Daoy (cell line): Measurements from ENCODE around the gene TJP1. TPM values are rescaled to one million over a fixed set of nuclear protein-coding genes. Genes with fewer than 3 reads are reported as not detected.
A peak's percentile ranks its signal among the peaks of the same experiment; 100 is the strongest.
"Not testable (repeated sequence)": the region's sequence is repeated elsewhere in the genome, so short reads cannot be mapped to it uniquely, and the experiment has no call there.

Experiments
- DNase-seq: peaks from one replicate; pipeline ENCODE4 v3.0.0-alpha.2; 2015; ENCODE audit warnings: low read depth
- total RNA-seq: library from RNA; depleted of rRNA; stranded (reverse); fragments of >200 nt; shearing (Covaris generic); gene quantifications from 2 replicates; pipeline ENCODE4 v1.2.3, GENCODE V29; 2014

Gene TJP1
- total RNA-seq, 1 experiment from 2014 or later, result 29.4 TPM

GRCh38 chr15:29704950-29705597 is 117.2 kb downstream of the TJP1 start:
- no peak for DNase-seq

GRCh38 chr15:29701151-29701550 is 121.1 kb downstream of the TJP1 start:
- no peak for DNase-seq

GRCh38 chr15:29700296-29700695 is 122.0 kb downstream of the TJP1 start:
- no peak for DNase-seq

GRCh38 chr15:29699791-29700190 is 122.5 kb downstream of the TJP1 start:
- DNase-seq, result no peak

GRCh38 chr15:29698030-29698701 is 124.1 kb downstream of the TJP1 start:
- DNase-seq, result peak; percentile 91

- no peak for DNase-seq
These were observed 125.1 kb downstream of the TJP1 start for GRCh38 chr15:29696950-29697738.

- not testable (repeated sequence) for DNase-seq
These were observed 125.8 kb downstream of the TJP1 start for GRCh38 chr15:29696506-29696905.

GRCh38 chr15:29695489-29696167 is 126.6 kb downstream of the TJP1 start:
- DNase-seq, result no peak

- DNase-seq, result no peak
These were observed 129.0 kb downstream of the TJP1 start for GRCh38 chr15:29693225-29693624.

- no peak for DNase-seq
These were observed 129.7 kb downstream of the TJP1 start for GRCh38 chr15:29692527-29692926.

- no peak for DNase-seq
These were observed 131.3 kb downstream of the TJP1 start for GRCh38 chr15:29690765-29691475.

- DNase-seq, result no peak
These were observed 132.8 kb downstream of the TJP1 start for GRCh38 chr15:29689287-29689986.

GRCh38 chr15:29688506-29689286 is 133.6 kb downstream of the TJP1 start:
- no peak for DNase-seq

- DNase-seq, result no peak
These were observed 134.2 kb downstream of the TJP1 start for GRCh38 chr15:29687939-29688505.

- DNase-seq, result no peak
These were observed 135.0 kb downstream of the TJP1 start for GRCh38 chr15:29687204-29687815.

GRCh38 chr15:29686445-29687203 is 135.6 kb downstream of the TJP1 start:
- no peak for DNase-seq

- DNase-seq, result no peak
These were observed 136.2 kb downstream of the TJP1 start for GRCh38 chr15:29686079-29686425.
